GM13977 (cell line): Measurements from ENCODE around the gene GRM3.

Source experiments
- DNase-seq: peaks from one replicate; pipeline ENCODE4 v3.0.0; 2012; ENCODE audit warnings: low spot score
- in situ Hi-C: fragments of 300-500 bp; cut with MboI; formaldehyde crosslinking; loops from one replicate; pipeline ENCODE4 v1.12.0; 2022; ENCODE audit warnings: low sequenced_read_pairs, low pct_unique_long_range_greater_than_20kb, mixed read lengths, inconsistent platforms; ENCODE audit not compliant: unreplicated experiment
- TF ChIP-seq, protein P1 (sequence below): IDR thresholded peaks from 2 replicates; pipeline ENCODE4 v1.5.1; 2012; ENCODE audit warnings: mild to moderate bottlenecking, control low read depth; ENCODE audit not compliant: insufficient read depth; ENCODE audit errors: extremely low read depth, missing control alignments

GRM3 gene

DNA sequence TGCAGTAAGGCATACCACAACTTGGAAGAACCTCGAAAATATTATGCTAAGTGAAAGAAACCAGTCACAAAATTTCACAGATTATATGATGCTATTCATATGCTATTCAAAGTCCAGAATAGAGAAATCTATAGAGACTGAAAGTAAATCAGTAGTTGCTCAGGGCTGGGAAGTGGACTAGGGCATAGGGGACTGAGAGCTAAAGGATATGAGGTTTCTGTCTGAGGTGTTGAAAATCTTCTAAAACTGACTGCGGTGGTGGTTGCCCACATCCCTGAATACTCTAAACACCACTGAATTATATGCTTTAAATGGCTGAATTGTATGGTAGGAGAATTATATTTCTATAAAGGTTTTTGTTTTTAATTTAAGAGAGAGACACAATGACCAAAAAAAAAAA lies 254.5 kb downstream of the GRM3 start:
- in situ Hi-C loops, result no loop called here
- DNase-seq, result no peak

DNA sequence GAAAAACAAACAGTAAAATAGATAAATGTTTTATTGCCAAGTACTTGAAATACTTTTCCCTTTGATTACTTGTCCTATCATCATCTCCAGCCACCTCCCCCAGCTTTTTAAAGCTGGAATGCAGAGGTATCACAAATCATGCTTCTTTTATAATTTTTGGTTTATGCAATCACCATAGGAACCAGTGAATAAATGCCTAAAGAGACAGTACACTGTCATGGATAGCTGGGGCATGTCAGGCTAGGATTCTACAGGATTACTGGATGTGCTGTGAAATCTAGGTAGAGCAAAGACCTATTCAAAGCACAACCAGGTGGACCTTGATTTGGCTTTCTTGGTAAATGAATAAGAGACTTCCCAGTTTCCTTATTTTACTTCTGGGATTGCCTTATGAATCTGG lies 257.2 kb downstream of the GRM3 start:
- in situ Hi-C loops, result no loop called here
- TF ChIP-seq, protein P1, sequence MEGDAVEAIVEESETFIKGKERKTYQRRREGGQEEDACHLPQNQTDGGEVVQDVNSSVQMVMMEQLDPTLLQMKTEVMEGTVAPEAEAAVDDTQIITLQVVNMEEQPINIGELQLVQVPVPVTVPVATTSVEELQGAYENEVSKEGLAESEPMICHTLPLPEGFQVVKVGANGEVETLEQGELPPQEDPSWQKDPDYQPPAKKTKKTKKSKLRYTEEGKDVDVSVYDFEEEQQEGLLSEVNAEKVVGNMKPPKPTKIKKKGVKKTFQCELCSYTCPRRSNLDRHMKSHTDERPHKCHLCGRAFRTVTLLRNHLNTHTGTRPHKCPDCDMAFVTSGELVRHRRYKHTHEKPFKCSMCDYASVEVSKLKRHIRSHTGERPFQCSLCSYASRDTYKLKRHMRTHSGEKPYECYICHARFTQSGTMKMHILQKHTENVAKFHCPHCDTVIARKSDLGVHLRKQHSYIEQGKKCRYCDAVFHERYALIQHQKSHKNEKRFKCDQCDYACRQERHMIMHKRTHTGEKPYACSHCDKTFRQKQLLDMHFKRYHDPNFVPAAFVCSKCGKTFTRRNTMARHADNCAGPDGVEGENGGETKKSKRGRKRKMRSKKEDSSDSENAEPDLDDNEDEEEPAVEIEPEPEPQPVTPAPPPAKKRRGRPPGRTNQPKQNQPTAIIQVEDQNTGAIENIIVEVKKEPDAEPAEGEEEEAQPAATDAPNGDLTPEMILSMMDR, result no peak
- DNase-seq, result no peak

More for the DNA sequence above, 254.5 kb downstream of the GRM3 start:
- TF ChIP-seq, protein P1, result no peak

GRCh38 chr7:86904949-86905834 lies 261.5 kb downstream of the GRM3 start:
- in situ Hi-C loops, result no loop called here
- TF ChIP-seq, protein P1, result peak; percentile 80
- DNase-seq, result peak; percentile 9

DNA sequence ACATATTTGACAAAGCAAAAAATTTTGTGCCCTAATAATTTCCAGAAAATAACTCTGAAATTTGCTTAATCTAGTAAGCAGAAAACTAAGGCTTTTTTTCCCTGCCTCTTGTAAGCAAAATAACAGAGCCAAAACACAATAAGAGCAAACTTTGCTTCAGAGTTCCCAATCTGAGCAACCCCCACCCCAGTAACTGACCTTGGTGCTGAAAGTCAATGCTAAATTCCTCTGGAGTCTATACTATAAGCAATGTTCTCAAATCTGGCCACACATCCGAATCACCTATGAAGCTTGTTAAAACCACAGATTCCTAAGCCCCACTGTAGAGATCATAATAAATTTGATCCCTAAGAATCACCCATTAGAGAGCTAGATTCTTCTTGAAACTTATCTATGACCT lies 265.2 kb downstream of the GRM3 start:
- TF ChIP-seq, protein P1, result no peak
- in situ Hi-C loops, result no loop called here
- DNase-seq, result no peak

- no peak for DNase-seq
- in situ Hi-C loops, result no loop called here
- TF ChIP-seq, protein P1, result peak; percentile 8
These were observed 267.9 kb downstream of the GRM3 start for GRCh38 chr7:86911659-86912058.

DNA sequence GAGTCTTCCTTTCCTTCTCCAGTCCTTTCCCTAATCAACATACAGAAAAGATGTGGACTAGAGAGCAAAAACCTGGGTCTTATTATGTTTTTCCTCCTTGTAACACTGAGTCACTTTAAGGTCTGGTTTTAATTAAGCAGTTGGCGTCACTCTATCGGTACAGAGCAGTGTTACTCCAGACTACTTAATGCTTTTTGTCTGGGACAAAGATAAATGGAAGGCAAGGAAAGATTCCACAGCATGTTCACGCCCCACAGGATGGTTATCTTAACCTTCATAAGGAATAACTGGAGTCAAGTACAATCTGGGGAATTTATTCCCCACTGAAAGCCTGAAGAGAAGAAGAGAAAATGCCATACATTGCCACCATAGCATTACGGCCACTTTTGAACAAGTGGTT lies 270.0 kb downstream of the GRM3 start:
- TF ChIP-seq, protein P1, result no peak
- in situ Hi-C loops, result no loop called here
- DNase-seq, result no peak
